SK-N-SH (cell line): Measurements from ENCODE around the gene GRM7. TPM values are rescaled to one million over a fixed set of nuclear protein-coding genes. Genes with fewer than 3 reads are reported as not detected.

ENCODE experiments used
- CTCF ChIA-PET: fragments of 300-600, 350-600 bp; formaldehyde crosslinking; extraction: SDS; loops from one replicate; lab custom pipeline; 2021; lab: Yijun Ruan, JAX
- POLR2A ChIA-PET: fragments of 350-600 bp; sonication (Branson Sonifier 250); formaldehyde crosslinking; extraction: SDS; loops from one replicate; lab custom pipeline; 2020; ENCODE audit warnings: antibody characterized with exemption, inconsistent platforms; lab: Yijun Ruan, JAX
- DNase-seq: peaks from one replicate; pipeline ENCODE4 v3.0.0; 2012
- H2AFZ ChIP-seq: fragments of 200-600 bp; sonication (generic); 2 replicates; pipeline ENCODE4 v1.8.1; 2016; ENCODE audit warnings: antibody characterized with exemption, mild to moderate bottlenecking, low read depth
- H3F3A ChIP-seq: fragments of 200-600 bp; sonication (generic); replicated peaks from 2 replicates; pipeline ENCODE3; 2016; ENCODE audit warnings: antibody characterized with exemption, mild to moderate bottlenecking; ENCODE audit not compliant: insufficient read depth
- H3K27ac ChIP-seq, 2 experiments: fragments of 200-500 bp in 1 of 2; fragments of 200-600 bp in 1 of 2; sonication (Bioruptor generic) in 1 of 2; sonication (generic), shearing (Covaris generic) in 1 of 2; 2 replicates each; pipeline versions ENCODE4 v1.5.1 to v1.6.1; 2014 to 2016; ENCODE audit warnings: low read depth in 2 of 2, inconsistent platforms in 1 of 2, low read length in 1 of 2, mild to moderate bottlenecking in 1 of 2, mixed read lengths in 1 of 2
- H3K27me3 ChIP-seq: fragments of 200-600 bp; sonication (generic), shearing (Covaris generic); 2 replicates; pipeline ENCODE4 v1.6.1; 2016; ENCODE audit warnings: mixed run types; ENCODE audit not compliant: insufficient read depth
- H3K36me3 ChIP-seq, 2 experiments: fragments of 200-500 bp in 1 of 2; fragments of 200-600 bp in 1 of 2; sonication (Bioruptor generic) in 1 of 2; sonication (generic) in 1 of 2; replicated peaks in 1 of 2; 2 replicates each; pipeline versions ENCODE3 to v1.5.1; 2014 to 2016; ENCODE audit warnings: low read length in 1 of 2, mild to moderate bottlenecking in 1 of 2; ENCODE audit not compliant: insufficient read depth in 2 of 2, control insufficient read depth in 1 of 2
- H3K4me1 ChIP-seq, 2 experiments: fragments of 200-500 bp in 1 of 2; fragments of 200-600 bp in 1 of 2; sonication (Bioruptor generic) in 1 of 2; sonication (generic), shearing (Covaris generic) in 1 of 2; 2 replicates each; pipeline versions ENCODE4 v1.5.1 to v1.6.1; 2014 to 2016; ENCODE audit warnings: low read depth in 1 of 2, low read length in 1 of 2, mixed run types in 1 of 2; ENCODE audit not compliant: insufficient read depth in 2 of 2, control insufficient read depth in 1 of 2
- H3K4me2 ChIP-seq: fragments of 200-600 bp; sonication (generic), shearing (Covaris generic); 2 replicates; pipeline ENCODE4 v1.6.1; 2017; ENCODE audit warnings: mixed run types
- H3K4me3 ChIP-seq, 2 experiments: fragments of 200-500 bp in 1 of 2; fragments of 200-600 bp in 1 of 2; sonication (Bioruptor generic) in 1 of 2; sonication (generic), shearing (Covaris generic) in 1 of 2; 2 replicates each; pipeline versions ENCODE4 v1.5.1 to v1.8.1; 2014 to 2016; ENCODE audit warnings: low read depth in 2 of 2, inconsistent platforms in 1 of 2, low read length in 1 of 2, mild to moderate bottlenecking in 1 of 2, mixed read lengths in 1 of 2, moderate library complexity in 1 of 2
- H3K79me2 ChIP-seq: fragments of 200-600 bp; sonication (generic); 2 replicates; pipeline ENCODE4 v1.8.1; 2017; ENCODE audit warnings: mild to moderate bottlenecking; ENCODE audit not compliant: insufficient read depth
- H3K9ac ChIP-seq: fragments of 200-600 bp; sonication (generic); 2 replicates; pipeline ENCODE4 v1.6.1; 2017; ENCODE audit warnings: mixed run types
- H3K9me2 ChIP-seq: fragments of 200-600 bp; sonication (generic); 2 replicates; pipeline ENCODE4 v1.6.1; 2017; ENCODE audit warnings: mixed run types
- H3K9me3 ChIP-seq: fragments of 200-600 bp; sonication (generic); 2 replicates; pipeline ENCODE4 v1.6.1; 2017; ENCODE audit warnings: mixed run types, mild to moderate bottlenecking, moderate library complexity
- H4K20me1 ChIP-seq: fragments of 200-600 bp; sonication (generic); 2 replicates; pipeline ENCODE4 v1.6.1; 2017; ENCODE audit warnings: mild to moderate bottlenecking, mixed run types; ENCODE audit not compliant: insufficient read depth
- CHD2 ChIP-seq: fragments of 150-350 bp; IDR thresholded peaks from 2 replicates; pipeline ENCODE4 v1.6.1; 2018; ENCODE audit warnings: low read length; ENCODE audit not compliant: partially characterized antibody
- ELF1 ChIP-seq: IDR thresholded peaks from 2 replicates; pipeline ENCODE4 v1.4.0; 2012
- EP300 ChIP-seq, 2 experiments: IDR thresholded peaks; 2 replicates each; pipeline versions ENCODE4 v1.4.0 to v1.6.1; 2012; ENCODE audit warnings: borderline replicate concordance in 1 of 2, low read depth in 1 of 2, low read length in 1 of 2
- EZH2phosphoT487 ChIP-seq: fragments of 200-600 bp; sonication (generic); IDR thresholded peaks from 2 replicates; pipeline ENCODE4 v1.6.1; 2017; ENCODE audit warnings: low read depth, mixed run types, mild to moderate bottlenecking, antibody characterized with exemption, moderate library complexity, borderline replicate concordance
- FOSL2 ChIP-seq: IDR thresholded peaks from 2 replicates; pipeline ENCODE4 v1.4.0; 2012; ENCODE audit warnings: low read depth, mild to moderate bottlenecking, moderate library complexity, borderline replicate concordance
- FOXJ3 ChIP-seq: sonication (generic); formaldehyde crosslinking; IDR thresholded peaks from 2 replicates; pipeline ENCODE4 v1.5.1; 2020; ENCODE audit warnings: mild to moderate bottlenecking, missing genetic modification reagents
- IRF3 ChIP-seq: fragments of 150-350 bp; IDR thresholded peaks from 2 replicates; pipeline ENCODE4 v1.6.1; 2016; ENCODE audit warnings: mild to moderate bottlenecking, low read depth, low read length
- JUND ChIP-seq: IDR thresholded peaks from 2 replicates; pipeline ENCODE4 v1.4.0; 2012
- MAX ChIP-seq: IDR thresholded peaks from 2 replicates; pipeline ENCODE4 v1.4.0; 2012; ENCODE audit warnings: low read depth
- NRF1 ChIP-seq: IDR thresholded peaks from 2 replicates; pipeline ENCODE4 v1.6.1; 2012; ENCODE audit warnings: low read depth, mild to moderate bottlenecking, low read length
- PBX3 ChIP-seq: IDR thresholded peaks from 2 replicates; pipeline ENCODE4; 2012
- RCOR1 ChIP-seq: fragments of 150-350 bp; IDR thresholded peaks from 2 replicates; pipeline ENCODE4 v1.6.1; 2017; ENCODE audit warnings: antibody characterized with exemption, low read length
- REST ChIP-seq: IDR thresholded peaks from 2 replicates; pipeline ENCODE4 v1.6.1; 2012; ENCODE audit warnings: mild to moderate bottlenecking, low read depth, low read length, moderate library complexity
- RXRA ChIP-seq: IDR thresholded peaks from 2 replicates; pipeline ENCODE4 v1.4.0; 2012; ENCODE audit warnings: low read depth, mild to moderate bottlenecking, borderline replicate concordance
- SIN3A ChIP-seq: IDR thresholded peaks from 2 replicates; pipeline ENCODE4 v1.6.1; 2012; ENCODE audit warnings: low read depth, mild to moderate bottlenecking, low read length, moderate library complexity, borderline replicate concordance
- TCF12 ChIP-seq: IDR thresholded peaks from 2 replicates; pipeline ENCODE4 v1.4.0; 2012
- TEAD4 ChIP-seq: IDR thresholded peaks from 2 replicates; pipeline ENCODE4 v1.4.0; 2012; ENCODE audit warnings: mild to moderate bottlenecking, borderline replicate concordance; ENCODE audit not compliant: insufficient read depth
- USF1 ChIP-seq: IDR thresholded peaks from 2 replicates; pipeline ENCODE4 v1.4.0; 2012; ENCODE audit warnings: low read depth, borderline replicate concordance
- USF2 ChIP-seq: fragments of 150-350 bp; IDR thresholded peaks from 2 replicates; pipeline ENCODE4 v1.6.1; 2017; ENCODE audit warnings: antibody characterized with exemption, low read length, low read depth, borderline replicate concordance
- WGBS: methylation state at CpG from one replicate; pipeline ENCODE4 v1.1.6; 2017; ENCODE audit warnings: low lambda C conversion rate; 5-methylcytosine and 5-hydroxymethylcytosine counted together
- polyA plus RNA-seq, 3 experiments: library from polyadenylated mRNA; depleted of rRNA; stranded (reverse); fragments of >200 nt; gene quantifications; 2 replicates each; pipeline ENCODE4 v1.2.3, GENCODE V29; 2012

Gene GRM7
- polyA plus RNA-seq, 1 of the 3 experiments (the other 2 are of a cell fraction), result 0.03 TPM

- Histone ChIP-seq H3K27me3 (no peaks in the 10 kb centered on the region), H3K36me3 (no peaks in the 10 kb centered on the region), H3K4me3 (no peak overlapping the region), H3F3A (no peaks in the 10 kb centered on the region), H3K79me2 (no peaks in the 10 kb centered on the region), H4K20me1 (no peaks in the 10 kb centered on the region), H3K27ac (no peak overlapping the region), H2AFZ (no peak overlapping the region), H3K9me2 (no peaks in the 10 kb centered on the region), H3K4me1 (no peaks in the 10 kb centered on the region), H3K4me2 (no peak overlapping the region), H3K9ac (no peak overlapping the region), H3K9me3 (no peaks in the 10 kb centered on the region)
- CTCF ChIA-PET, result no interaction called here
- no peak for DNase-seq
- TF ChIP-seq RXRA (no peak), USF1 (no peak), FOSL2 (no peak), TCF12 (no peak), SIN3A (no peak), REST (no peak), RCOR1 (no peak), FOXJ3 (no peak), IRF3 (no peak), EP300 (IDR thresholded peaks at IDR 0.05; ENCODE audit: borderline replicate concordance in 1 of 2, low read depth in 1 of 2, low read length in 1 of 2) (no peak), TEAD4 (no peak), PBX3 (no peak), ELF1 (no peak), USF2 (no peak), JUND (no peak), NRF1 (no peak), EZH2phosphoT487 (no peak), CHD2 (no peak), MAX (no peak)
- WGBS, result 44% methylated on average over 3 of the region's 3 CpGs
- POLR2A ChIA-PET, result no interaction called here
Measured at GRCh38 chr3:7707187-7707586, 846.3 kb downstream of the GRM7 start.
